GM12892 (cell line): ENCODE results near the gene CTDP1.

Experiments used
- DNase-seq: peaks from one replicate; pipeline ENCODE4 v3.0.0; 2011; ENCODE audit not compliant: insufficient read length
- FAIRE-seq: peaks from 2 replicates; lab custom pipeline; 2011; peaks lifted over from hg19 to GRCh38; lab: Jason Lieb, UNC
- POLR2A ChIP-seq: IDR thresholded peaks from 2 replicates; pipeline ENCODE4 v1.6.1; 2011; ENCODE audit warnings: low read depth, low read length, control low read depth
- POLR2AphosphoS5 ChIP-seq: IDR thresholded peaks from 2 replicates; pipeline ENCODE4 v1.6.1; 2011; ENCODE audit warnings: low read depth, low read length, control low read depth
- TAF1 ChIP-seq: IDR thresholded peaks from 2 replicates; pipeline ENCODE4 v1.6.1; 2011; ENCODE audit warnings: low read depth, mild to moderate bottlenecking, control low read depth, low read length, borderline replicate concordance

The CTDP1 gene

DNA sequence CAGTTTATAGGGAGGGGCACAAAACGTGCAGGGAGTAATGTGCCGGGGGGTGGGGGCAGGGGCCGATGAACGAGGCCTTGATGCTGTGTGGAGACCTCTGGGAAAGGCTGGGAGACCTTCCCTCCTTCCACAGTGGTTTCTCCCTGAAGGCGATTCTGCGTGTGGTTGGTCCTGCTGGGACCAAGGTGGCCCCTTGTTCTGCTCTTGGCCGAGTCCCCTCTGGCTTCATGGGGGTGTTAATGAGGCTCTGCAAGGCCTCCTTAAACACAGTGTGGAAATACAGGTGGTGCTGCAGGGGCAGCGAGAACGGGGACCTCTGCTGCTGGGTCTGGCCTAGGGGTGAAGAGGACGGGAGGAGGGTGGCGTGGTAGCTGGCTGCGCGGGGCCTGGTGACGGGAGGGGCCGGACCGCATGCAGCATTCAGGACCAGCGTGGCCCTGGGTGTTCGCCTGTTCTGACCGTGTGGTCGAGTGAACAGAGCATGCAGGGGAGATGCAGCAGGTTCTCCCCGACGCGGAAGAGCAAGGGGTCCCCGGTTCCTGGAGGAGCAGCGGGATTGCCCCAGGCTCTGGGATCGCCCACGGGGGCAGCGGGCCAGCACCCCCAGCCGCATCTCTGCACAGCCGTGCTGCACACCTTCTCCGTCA, 76.0 kb downstream of the CTDP1 start:
- TF ChIP-seq POLR2AphosphoS5 (no peak), TAF1 (no peak), POLR2A (no peak)
- FAIRE-seq (no peak), DNase-seq (no peak)

DNA sequence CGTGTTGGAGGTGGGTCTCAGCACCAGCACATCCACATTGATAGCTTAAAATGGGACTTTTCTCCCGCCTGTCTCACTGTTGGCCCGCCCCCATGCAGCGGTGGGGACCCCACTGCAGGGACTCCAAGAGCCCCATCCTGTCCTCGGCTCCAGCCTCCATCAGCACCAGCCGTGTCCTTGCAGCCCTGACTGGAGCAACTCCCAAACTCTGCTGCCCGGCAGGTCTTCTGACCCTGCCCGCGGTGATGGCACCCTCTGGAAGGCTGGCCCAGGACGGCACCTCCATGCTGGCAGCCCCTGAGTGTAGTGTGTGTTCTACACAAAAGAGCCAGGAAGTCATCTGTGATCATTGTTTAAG, 76.5 kb downstream of the CTDP1 start:
- no peak for TF ChIP-seq POLR2AphosphoS5
- no peak for TF ChIP-seq POLR2A
- TF ChIP-seq TAF1, result no peak
- FAIRE-seq, result no peak
- DNase-seq, result no peak

DNA sequence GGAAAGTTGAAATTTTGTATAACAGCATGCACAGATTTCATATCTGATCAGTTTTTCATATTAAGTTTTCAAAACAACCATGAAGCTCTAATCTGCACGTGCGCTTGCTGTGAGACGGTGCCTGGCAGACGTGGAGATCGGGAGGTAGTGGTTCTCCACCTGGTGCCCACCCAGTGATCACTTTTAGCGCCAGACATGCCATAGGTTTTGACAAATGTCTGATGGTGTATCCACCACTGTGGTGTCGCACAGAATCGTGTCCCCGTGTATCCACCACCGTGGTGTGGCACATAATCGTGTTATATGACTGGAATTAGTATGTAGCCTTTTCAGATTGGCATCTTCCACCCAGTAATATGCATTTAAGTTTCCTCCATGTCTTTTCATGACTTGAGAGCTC, 77.2 kb downstream of the CTDP1 start:
- no peak for TF ChIP-seq POLR2AphosphoS5
- no peak for FAIRE-seq
- no peak for DNase-seq

DNA sequence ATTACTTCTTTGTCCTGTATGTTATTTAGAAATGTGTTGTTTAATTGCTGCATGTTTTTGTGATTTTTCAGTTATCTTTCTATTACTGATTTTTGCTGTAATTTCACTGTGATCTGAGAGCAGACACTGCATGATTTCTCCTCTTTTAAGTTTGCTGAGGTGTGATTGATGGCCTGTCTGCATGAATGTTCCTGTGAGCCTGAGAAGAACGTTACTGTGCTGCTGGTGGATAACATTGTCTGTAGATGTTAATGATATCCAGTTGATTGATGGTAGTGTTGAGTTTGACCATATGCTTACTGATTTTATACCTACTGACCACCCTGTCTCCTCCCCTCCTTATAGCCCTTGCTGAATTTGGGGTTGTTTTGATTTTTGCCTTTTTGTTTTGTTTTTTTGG, 80.7 kb downstream of the CTDP1 start:
- FAIRE-seq, result no peak

DNA sequence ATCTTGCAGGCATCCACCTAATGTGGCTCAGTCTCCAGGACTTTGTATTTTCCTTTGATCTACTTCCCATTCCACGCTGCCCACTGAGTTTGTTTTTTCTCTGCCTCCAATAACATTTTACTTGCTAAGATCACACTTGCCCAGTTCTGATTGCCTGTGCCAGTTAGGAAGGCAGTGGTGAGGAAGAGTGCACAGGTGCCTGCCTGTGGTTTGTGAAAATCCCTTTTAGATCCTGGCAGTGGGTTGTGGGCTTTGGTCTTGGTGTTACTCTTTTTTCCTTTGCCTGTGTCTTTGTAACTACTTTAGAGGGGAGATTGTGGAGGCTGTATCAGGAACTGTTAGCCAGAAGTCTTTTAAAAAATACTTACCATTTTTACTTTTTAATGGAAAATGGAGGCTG, 81.3 kb downstream of the CTDP1 start:
- FAIRE-seq (no peak), DNase-seq (no peak)
- TF ChIP-seq POLR2A (no peak), TAF1 (no peak), POLR2AphosphoS5 (no peak)

More for the DNA sequence above, 80.7 kb downstream of the CTDP1 start:
- no peak for DNase-seq
- TF ChIP-seq TAF1 (no peak), POLR2A (no peak), POLR2AphosphoS5 (no peak)

DNA sequence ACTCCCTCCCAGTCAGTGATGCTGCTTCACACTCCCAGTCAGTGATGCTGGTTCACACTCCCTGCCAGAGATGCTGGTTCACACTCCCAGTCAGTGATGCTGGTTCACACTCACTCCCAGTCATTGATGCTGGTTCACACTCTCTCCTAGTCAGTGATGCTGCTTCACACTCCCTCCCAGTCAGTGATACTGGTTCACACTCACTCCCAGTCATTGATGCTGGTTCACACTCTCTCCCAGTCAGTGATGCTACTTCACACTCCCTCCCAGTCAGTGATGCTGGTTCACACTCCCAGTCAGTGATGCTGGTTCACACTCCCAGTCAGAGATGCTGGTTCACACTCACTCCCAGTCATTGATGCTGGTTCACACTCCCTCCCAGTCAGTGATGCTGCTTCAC, 83.8 kb downstream of the CTDP1 start:
- DNase-seq (no peak), FAIRE-seq (no peak)
- no peak for TF ChIP-seq POLR2AphosphoS5
- no peak for TF ChIP-seq TAF1
- TF ChIP-seq POLR2A, result no peak

DNA sequence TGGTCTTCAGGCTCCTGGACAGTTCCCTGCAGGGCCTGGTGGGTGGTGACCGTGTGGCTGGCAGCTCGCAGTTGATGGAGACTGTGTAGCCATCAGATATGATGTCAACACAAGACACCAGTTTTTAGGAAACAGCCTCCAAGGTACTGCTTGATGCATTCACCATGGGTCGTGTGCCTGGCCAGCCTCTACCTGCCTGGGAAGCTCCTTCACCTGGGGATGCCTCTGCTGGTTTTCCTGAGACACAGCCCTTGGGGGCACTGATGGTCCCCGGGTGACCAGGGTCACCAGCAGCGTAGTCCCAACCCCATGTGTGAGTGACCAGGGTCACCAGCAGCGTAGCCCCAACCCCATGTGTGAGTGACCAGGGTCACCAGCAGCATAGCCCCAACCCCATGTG, 84.5 kb downstream of the CTDP1 start:
- TF ChIP-seq TAF1 (no peak), POLR2AphosphoS5 (no peak), POLR2A (no peak)
- no peak for FAIRE-seq
- no peak for DNase-seq

DNA sequence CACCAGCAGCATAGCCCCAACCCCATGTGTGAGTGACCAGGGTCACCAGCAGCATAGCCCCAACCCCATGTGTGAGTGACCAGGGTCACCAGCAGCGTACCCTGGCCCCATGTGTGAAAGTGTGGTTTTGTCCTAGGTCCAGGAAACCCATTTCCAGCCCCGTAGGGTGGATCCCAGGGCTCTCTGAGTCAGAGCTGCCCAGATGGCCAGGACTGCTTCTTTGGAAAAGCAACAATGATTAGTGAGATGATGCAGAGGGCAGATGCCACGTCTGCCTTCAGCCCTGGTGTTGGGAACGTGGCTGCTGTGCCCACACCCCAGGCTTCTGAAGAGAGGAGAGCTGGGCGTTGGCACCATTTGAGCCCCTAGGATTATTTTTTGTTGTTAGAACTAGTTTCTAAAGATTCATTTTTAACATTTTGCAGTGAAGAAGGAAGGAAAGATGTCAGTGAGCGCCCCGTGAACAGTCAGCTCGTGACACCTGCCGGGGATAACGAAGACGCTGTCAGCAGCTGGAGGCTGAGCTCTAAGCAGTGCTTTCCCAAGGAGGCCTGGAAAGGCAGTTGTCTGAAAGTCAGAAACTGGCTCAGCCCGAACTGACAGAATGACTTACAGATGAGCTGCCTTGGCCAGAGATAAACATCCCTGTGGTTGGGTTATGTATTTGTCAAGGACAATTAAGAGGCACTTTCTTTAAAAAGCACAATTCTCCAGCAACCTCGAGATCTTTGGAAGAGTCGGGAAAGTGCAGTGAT, 86.1 kb downstream of the CTDP1 start:
- FAIRE-seq (no peak), DNase-seq (no peak)
- TF ChIP-seq POLR2AphosphoS5, result no peak
- TF ChIP-seq TAF1, result no peak

DNA sequence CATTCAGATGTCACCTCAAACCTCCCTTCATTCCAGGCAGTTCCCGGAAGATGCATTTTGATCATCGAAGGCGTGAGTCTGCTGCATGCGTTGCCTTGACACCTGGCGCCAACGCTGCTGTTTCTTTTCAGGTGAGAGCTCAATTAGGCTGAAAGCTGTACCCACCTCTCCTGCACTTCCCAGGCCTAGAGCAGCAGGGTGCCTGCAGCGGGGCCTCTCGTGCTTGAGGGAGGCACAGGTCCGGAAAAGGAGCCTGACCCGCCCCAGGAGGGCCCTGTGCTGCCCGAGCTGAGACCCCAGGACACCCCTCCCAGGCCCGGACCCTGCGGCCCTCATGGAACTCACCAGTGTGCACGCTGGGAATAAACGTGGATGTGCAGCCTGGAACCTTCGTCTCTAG, 86.7 kb downstream of the CTDP1 start:
- TF ChIP-seq POLR2AphosphoS5 (no peak), TAF1 (no peak), POLR2A (no peak)
- FAIRE-seq, result no peak
- DNase-seq, result no peak

DNA sequence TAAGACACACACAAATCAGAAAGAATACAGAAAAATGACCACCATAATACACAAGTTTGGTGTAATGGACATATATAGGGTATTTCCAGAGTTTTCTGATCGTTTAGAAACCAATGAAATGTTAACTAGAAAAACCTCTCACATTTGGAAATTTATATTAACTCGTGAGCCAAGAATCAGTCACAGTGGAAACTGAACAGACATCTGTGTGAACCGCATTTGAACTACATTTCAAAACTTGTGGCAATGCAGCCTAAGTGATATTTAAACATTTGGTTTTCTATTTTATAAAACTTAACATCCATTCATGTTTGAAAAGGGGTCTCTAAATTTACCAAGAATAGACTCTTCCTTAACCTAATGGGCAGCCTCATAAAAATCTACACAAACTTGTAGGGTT, 89.1 kb downstream of the CTDP1 start:
- FAIRE-seq (no peak), DNase-seq (no peak)
- TF ChIP-seq TAF1 (no peak), POLR2AphosphoS5 (no peak), POLR2A (no peak)

DNA sequence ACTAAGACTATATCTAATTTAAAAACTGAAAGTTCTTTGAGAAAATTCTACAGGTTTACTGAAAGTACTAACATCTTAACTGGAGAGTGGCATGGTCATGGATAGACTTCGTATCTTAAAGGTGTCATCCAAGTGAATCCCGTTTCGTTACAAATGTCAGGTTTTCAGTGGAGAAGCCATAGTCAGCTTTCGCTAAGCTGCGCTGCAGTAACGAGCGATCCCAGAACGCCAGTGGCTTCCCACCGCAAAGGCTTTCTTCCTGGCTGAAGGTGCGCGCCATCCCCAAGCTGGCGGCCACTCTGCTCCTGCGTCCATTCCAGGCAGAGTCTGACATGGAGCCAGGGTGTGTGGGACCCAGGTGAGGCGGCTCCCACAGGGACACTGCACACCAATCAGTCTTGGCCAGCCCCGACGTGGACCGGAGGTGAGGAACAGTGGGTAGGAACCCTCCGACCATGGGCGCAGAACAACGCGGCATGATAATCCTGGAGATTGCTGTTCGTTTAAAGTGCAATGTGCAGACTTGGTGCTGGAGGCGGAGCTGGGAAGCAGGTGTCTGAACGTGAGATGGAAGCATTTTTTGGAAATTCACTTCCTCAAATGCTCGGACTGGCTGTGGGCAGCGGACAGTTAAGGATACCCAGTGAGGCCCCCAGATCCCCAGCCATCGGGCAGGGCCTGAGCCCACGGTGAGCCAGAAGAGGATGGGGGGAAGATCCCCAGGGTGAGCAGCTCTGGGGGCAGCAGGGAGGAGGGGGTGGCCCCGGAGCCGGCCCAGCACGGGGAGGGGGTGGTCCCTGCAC, 90.3 kb downstream of the CTDP1 start:
- no peak for TF ChIP-seq TAF1
- no peak for DNase-seq
- FAIRE-seq, result no peak

DNA sequence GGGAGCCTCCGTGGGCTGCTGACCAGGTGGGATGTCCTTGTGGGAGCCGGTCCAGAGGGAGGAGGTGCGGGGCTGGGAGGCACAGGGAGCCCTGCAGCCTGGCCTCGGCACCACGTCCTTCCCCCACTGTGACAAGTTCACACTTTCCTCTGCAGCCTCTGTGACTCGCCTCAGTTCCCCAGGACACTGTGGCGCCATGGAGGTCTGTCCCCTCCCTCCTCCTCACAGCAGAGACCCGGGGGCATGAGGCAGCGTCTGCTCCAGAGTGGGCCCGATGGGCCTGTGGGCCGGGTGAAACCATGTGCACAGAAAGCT, 90.9 kb downstream of the CTDP1 start:
- no peak for TF ChIP-seq TAF1
- TF ChIP-seq POLR2A, result no peak
- no peak for TF ChIP-seq POLR2AphosphoS5
- FAIRE-seq (no peak), DNase-seq (no peak)
